K562 (cell line): ENCODE data around the gene CDC25B. TPM values are rescaled to one million over a fixed set of nuclear protein-coding genes. Genes with fewer than 3 reads are reported as not detected.

Experiments used
- ATAC-seq: fragments of 200-7000 bp; cut with Tn5 transposase; 3 replicates; pipeline ENCODE4 v1.9.1; 2020; ENCODE audit warnings: moderate library complexity
- BruUV-seq: library from RNA; stranded (reverse); fragments of 400-500 nt; replicated peaks from 2 replicates; lab custom pipeline; 2021; lab: Mats Ljungman, UMichigan
- CTCF ChIA-PET: fragments of 300-600 bp; formaldehyde crosslinking; extraction: SDS; loops from one replicate; lab custom pipeline; 2021; ENCODE audit warnings: low intra/inter-chr PET ratio; lab: Yijun Ruan, JAX
- POLR2A ChIA-PET: fragments of 300-600, 350-650 bp; sonication (Branson Sonifier 250); formaldehyde crosslinking; extraction: SDS; loops from one replicate; lab custom pipeline; 2021; ENCODE audit warnings: antibody characterized with exemption, inconsistent platforms; lab: Yijun Ruan, JAX
- DNase-seq, 4 experiments: peaks; one replicate each; pipeline versions ENCODE4 v3.0.0 to v3.0.0-alpha.2; 2011 to 2018; ENCODE audit warnings: low spot score in 3 of 4, mixed read lengths in 3 of 4; ENCODE audit errors: extremely low read depth in 1 of 4
- FAIRE-seq: peaks from 2 replicates; lab custom pipeline; 2011; peaks lifted over from hg19 to GRCh38; lab: Jason Lieb, UNC
- H2AFZ ChIP-seq: 2 replicates; pipeline ENCODE4 v1.6.0; 2011; ENCODE audit warnings: low read depth, low read length, control low read depth, inconsistent platforms
- H3K27ac ChIP-seq: fragments of 200-600 bp; 3 replicates; pipeline ENCODE4 v1.8.0; 2011; ENCODE audit warnings: low read depth, mild to moderate bottlenecking, control low read depth, inconsistent platforms, low read length, moderate library complexity, mixed read lengths; ENCODE audit errors: extremely low read depth
- H3K27me3 ChIP-seq, 2 experiments: fragments of 300-600 bp in 1 of 2; 2 replicates in 1 of 2; 3 replicates in 1 of 2; pipeline versions ENCODE4 v1.6.0 to v1.8.0; 2011; ENCODE audit warnings: inconsistent platforms in 2 of 2, low read length in 2 of 2, mild to moderate bottlenecking in 1 of 2, mixed read lengths in 1 of 2, moderate library complexity in 1 of 2; ENCODE audit not compliant: control insufficient read depth in 2 of 2, insufficient read depth in 2 of 2
- H3K36me3 ChIP-seq: fragments of 300-600 bp; 3 replicates; pipeline ENCODE4 v1.8.0; 2011; ENCODE audit warnings: mild to moderate bottlenecking, low read length, inconsistent platforms; ENCODE audit not compliant: control insufficient read depth, insufficient read depth
- H3K4me1 ChIP-seq, 2 experiments: fragments of 200-600 bp in 1 of 2; replicated peaks in 1 of 2; 2 replicates in 1 of 2; 3 replicates in 1 of 2; pipeline versions ENCODE4 v1.5.1 to v1.8.0; 2011; ENCODE audit warnings: inconsistent platforms in 2 of 2, low read length in 2 of 2, mild to moderate bottlenecking in 1 of 2, mixed read lengths in 1 of 2, moderate library complexity in 1 of 2; ENCODE audit not compliant: control insufficient read depth in 2 of 2, insufficient read depth in 2 of 2
- H3K4me2 ChIP-seq: 2 replicates; pipeline ENCODE4 v1.6.1; 2011; ENCODE audit warnings: low read length, control low read depth, inconsistent platforms, mixed read lengths; ENCODE audit not compliant: insufficient read depth
- H3K4me3 ChIP-seq: fragments of 200-600 bp; sonication (generic), shearing (Covaris generic); 2 replicates; pipeline ENCODE4 v1.5.1; 2016; ENCODE audit warnings: control low read depth, inconsistent platforms
- H3K79me2 ChIP-seq: fragments of 200-600 bp; 3 replicates; pipeline ENCODE4 v1.8.0; 2011; ENCODE audit warnings: low read length, inconsistent platforms; ENCODE audit not compliant: control insufficient read depth, insufficient read depth
- H3K9ac ChIP-seq, 2 experiments: 2 replicates each; pipeline versions ENCODE4 v1.6.0 to v1.6.1; 2011; ENCODE audit warnings: low read depth in 2 of 2, low read length in 2 of 2, control low read depth in 1 of 2, inconsistent platforms in 1 of 2, mild to moderate bottlenecking in 1 of 2, mixed read lengths in 1 of 2; ENCODE audit not compliant: insufficient read depth in 1 of 2
- H3K9me1 ChIP-seq: one replicate; pipeline ENCODE4 v1.6.0; 2011; ENCODE audit warnings: inconsistent platforms, mild to moderate bottlenecking, low read length, moderate library complexity; ENCODE audit not compliant: control insufficient read depth, insufficient read depth
- H3K9me3 ChIP-seq: replicated peaks from 2 replicates; pipeline ENCODE4 v1.5.1; 2011; ENCODE audit warnings: low read depth, low read length, inconsistent platforms; ENCODE audit not compliant: control insufficient read depth, insufficient read depth
- H4K20me1 ChIP-seq: replicated peaks from 2 replicates; pipeline ENCODE4 v1.6.1; 2011; ENCODE audit warnings: low read length, inconsistent platforms, mixed read lengths; ENCODE audit not compliant: control insufficient read depth, insufficient read depth
- EHMT2 ChIP-seq: fragments of 450-650 bp; IDR thresholded peaks from 2 replicates; pipeline ENCODE4 v1.6.1; 2018; ENCODE audit warnings: antibody characterized with exemption
- ERF ChIP-seq: fragments of 450-650 bp; formaldehyde crosslinking; IDR thresholded peaks from 2 replicates; pipeline ENCODE4 v1.4.0; 2020; ENCODE audit warnings: mild to moderate bottlenecking, mixed read lengths
- GTF2A2 ChIP-seq: IDR thresholded peaks from 2 replicates; pipeline ENCODE4 v1.6.1; 2016; ENCODE audit warnings: mild to moderate bottlenecking, missing genetic modification characterization, missing compliant biosample characterization
- HDAC8 ChIP-seq: fragments of 450-650 bp; IDR thresholded peaks from 2 replicates; pipeline ENCODE4 v1.6.1; 2016; ENCODE audit warnings: mild to moderate bottlenecking, missing genetic modification characterization, moderate library complexity, missing compliant biosample characterization
- HNRNPH1 ChIP-seq: fragments of 200-400 bp; formaldehyde crosslinking; optimal IDR thresholded peaks from 2 replicates; pipeline ENCODE3; 2017; ENCODE audit warnings: low read depth, mild to moderate bottlenecking, low read length, moderate library complexity
- HSF4 ChIP-seq: fragments of 250-450 bp; sonication (Bioruptor Pico); IDR thresholded peaks from 2 replicates; pipeline ENCODE4 v2.1.2; 2022; ENCODE audit warnings: mild to moderate bottlenecking, moderate library complexity, borderline replicate concordance
- MAZ ChIP-seq, 2 experiments: fragments of 450-650 bp in 1 of 2; sonication (generic) in 1 of 2; formaldehyde crosslinking; IDR thresholded peaks in 1 of 2; conservative IDR thresholded peaks in 1 of 2; 2 replicates each; pipeline versions ENCODE4 v1.4.0 to v1.5.0; 2020; ENCODE audit warnings: mild to moderate bottlenecking in 1 of 2, missing genetic modification reagents in 1 of 2
- MYNN ChIP-seq, 2 experiments: sonication (generic); formaldehyde crosslinking in 1 of 2; IDR thresholded peaks; 2 replicates each; pipeline versions ENCODE4 v1.5.0 to v1.6.1; 2016 to 2020; ENCODE audit warnings: antibody characterized with exemption in 1 of 2, missing genetic modification reagents in 1 of 2
- RBM25 ChIP-seq: fragments of 200-400 bp; formaldehyde crosslinking; IDR thresholded peaks from 2 replicates; pipeline ENCODE4 v1.6.1; 2018; ENCODE audit warnings: low read length, low read depth, moderate library complexity; ENCODE audit not compliant: severe bottlenecking
- RFX5 ChIP-seq: IDR thresholded peaks from 2 replicates; pipeline ENCODE4 v1.6.1; 2011; ENCODE audit warnings: low read depth, mild to moderate bottlenecking, improper control_type of control experiment, low read length
- SETDB1 ChIP-seq: IDR thresholded peaks from one replicate; pipeline ENCODE4 v1.6.1; 2012; ENCODE audit warnings: low read length, control low read depth, inconsistent platforms
- SMARCA4 ChIP-seq: fragments of 450-650 bp; IDR thresholded peaks from 2 replicates; pipeline ENCODE4 v1.6.1; 2016
- SOX6 ChIP-seq: fragments of 450-650 bp; IDR thresholded peaks from 2 replicates; pipeline ENCODE4 v1.6.1; 2014; ENCODE audit warnings: mild to moderate bottlenecking
- SRSF9 ChIP-seq: fragments of 200-400 bp; formaldehyde crosslinking; IDR thresholded peaks from 2 replicates; pipeline ENCODE4 v1.6.1; 2017; ENCODE audit warnings: low read depth, low read length, borderline replicate concordance
- TBL1XR1 ChIP-seq, 2 experiments: IDR thresholded peaks; 2 replicates each; pipeline ENCODE4 v1.6.1; 2012; ENCODE audit warnings: improper control_type of control experiment in 2 of 2, low read length in 2 of 2, mild to moderate bottlenecking in 1 of 2
- ZC3H4 ChIP-seq: sonication (generic); formaldehyde crosslinking; IDR thresholded peaks from 2 replicates; pipeline ENCODE4 v1.9.0; 2021; ENCODE audit warnings: missing genetic modification reagents, borderline replicate concordance
- ZFP91 ChIP-seq: sonication (generic); formaldehyde crosslinking; IDR thresholded peaks from 2 replicates; pipeline ENCODE4 v1.8.0; 2022; ENCODE audit warnings: mild to moderate bottlenecking, missing genetic modification reagents
- ZNF121 ChIP-seq: sonication (generic); formaldehyde crosslinking; conservative IDR thresholded peaks from 2 replicates; pipeline ENCODE4 v1.8.0; 2022; ENCODE audit warnings: missing genetic modification reagents
- WGBS: fragments of 100-300 bp; shearing (Covaris generic); methylation state at CpG from one replicate; pipeline ENCODE4 v1.1.6; 2016; ENCODE audit warnings: low coverage, mixed read lengths; ENCODE audit not compliant: insufficient coverage; ENCODE audit errors: missing lambda C conversion rate; 5-methylcytosine and 5-hydroxymethylcytosine counted together
- in situ Hi-C: fragments of 300-500 bp; cut with MboI; formaldehyde crosslinking; loops from 4 replicates; pipeline ENCODE4 v1.15.0; 2018; ENCODE audit warnings: inconsistent platforms, mixed read lengths
- intact Hi-C: fragments of 100-400 bp; cut with micrococcal nuclease; formaldehyde crosslinking; loops from 2 replicates; pipeline ENCODE4 v1.14.2; 2022
- polyA plus RNA-seq, 8 experiments: library from polyadenylated mRNA; depleted of rRNA in 4 of 8; stranded (reverse) in 5 of 8; unstranded in 3 of 8; fragments of >200 nt; fragmentation: Nextera tagmentation in 2 of 8; fragmentation: Illumina TruSeq in 1 of 8; extraction: Ambion mirVana in 2 of 8; extraction: Trizol in 1 of 8; gene quantifications; 2 replicates each; pipeline versions ENCODE4 v1.2.1 to v1.2.3, GENCODE V29; 2011 to 2014; ENCODE audit warnings: inconsistent platforms in 1 of 8, missing spikeins in 1 of 8
- total RNA-seq, 7 experiments: library from RNA; depleted of rRNA in 6 of 7; stranded (reverse); fragments of >200 nt in 6 of 7; fragmentation: Illumina TruSeq in 2 of 7; extraction: Trizol in 2 of 7; gene quantifications; 2 replicates each; pipeline versions ENCODE4 v1.2.1 to v1.2.3, GENCODE V29; 2011 to 2021; ENCODE audit warnings: low replicate concordance in 1 of 7

CDC25B gene
- total and polyA plus RNA-seq, 9 of the 15 experiments (the other 6 are each of a cell fraction or from before 2014, with no cell fraction given) = 2.3 to 35.7 (median 9.5) TPM

- TF ChIP-seq MYNN (IDR thresholded peaks at IDR 0.05) = no peak
- TF ChIP-seq MYNN (CRISPR knock-in tag; IDR thresholded peaks at IDR 0.05) = no peak
- TF ChIP-seq RBM25 = no peak
These were observed 7.2 kb downstream of the CDC25B start (continued) for GRCh38 chr20:3803289-3803688.

- Histone ChIP-seq H3K4me1 (peaks cover 8 to 28% of the 10 kb centered on the region in 2 experiments; a peak in 4 of 5 replicates), H3K36me3 (peaks cover 64% of the 10 kb centered on the region; the same call in 2 of the 3 replicates), H3K79me2 (no peaks in the 10 kb centered on the region), H4K20me1 (no peaks in the 10 kb centered on the region)
- TF ChIP-seq GTF2A2 (tag) = no peak
- TF ChIP-seq ZC3H4 (CRISPR knock-in tag) = no peak
- no peak for TF ChIP-seq HSF4
- TF ChIP-seq MAZ (CRISPR knock-in tag; conservative IDR thresholded peaks at IDR 0.05 in 1 of 2, IDR thresholded peaks at IDR 0.05 in 1 of 2) = no peak
- TF ChIP-seq RFX5 = no peak
- TF ChIP-seq HDAC8 (tag) = no peak
- TF ChIP-seq TBL1XR1 (IDR thresholded peaks at IDR 0.05; ENCODE audit: low read length in 2 of 2) = no peak
- TF ChIP-seq ERF (CRISPR knock-in tag) = no peak
- TF ChIP-seq SRSF9 = no peak
- no peak for TF ChIP-seq ZFP91 (CRISPR knock-in tag)
- TF ChIP-seq ZNF121 (CRISPR knock-in tag) = no peak
- TF ChIP-seq EHMT2 = no peak
- no peak for TF ChIP-seq HNRNPH1
- TF ChIP-seq SMARCA4 = no peak
- TF ChIP-seq SOX6 = no peak
- no peak for TF ChIP-seq SETDB1
- TF ChIP-seq, all 486 proteins: peak for 0
- DNase-seq (no peak), ATAC-seq (no peak), FAIRE-seq (no peak)
- no peak overlapping the region for H3K4me2 ChIP-seq
- in situ Hi-C loops = no loop called here
- no peak overlapping the region for H2AFZ ChIP-seq
- no peak overlapping the region for H3K4me3 ChIP-seq
- ChIA-PET POLR2A (no interaction called here), CTCF (no interaction called here)
- H3K27ac ChIP-seq = no peak overlapping the region
- BruUV-seq = no TSS peak
- H3K9ac ChIP-seq = no peak overlapping the region; a peak in 1 of 4 replicates
- 100% methylated on average over 1 of the region's 6 CpGs for WGBS
- intact Hi-C loops = no loop called here
- no peaks in the 10 kb centered on the region for H3K27me3 ChIP-seq
- no peaks in the 10 kb centered on the region for H3K9me3 ChIP-seq
- H3K9me1 ChIP-seq = no peaks in the 10 kb centered on the region
These were observed 7.7 kb downstream of the CDC25B start for GRCh38 chr20:3803854-3804253.
